ENCODE data around the gene GAK. TPM values are rescaled to one million over a fixed set of nuclear protein-coding genes. Genes with fewer than 3 reads are reported as not detected.

Gene GAK
- total and polyA plus RNA-seq, 2 of the 13 experiments (the other 11 are each of a cell fraction or from before 2014, with no cell fraction given): 17.5 to 44.3 TPM

DNA sequence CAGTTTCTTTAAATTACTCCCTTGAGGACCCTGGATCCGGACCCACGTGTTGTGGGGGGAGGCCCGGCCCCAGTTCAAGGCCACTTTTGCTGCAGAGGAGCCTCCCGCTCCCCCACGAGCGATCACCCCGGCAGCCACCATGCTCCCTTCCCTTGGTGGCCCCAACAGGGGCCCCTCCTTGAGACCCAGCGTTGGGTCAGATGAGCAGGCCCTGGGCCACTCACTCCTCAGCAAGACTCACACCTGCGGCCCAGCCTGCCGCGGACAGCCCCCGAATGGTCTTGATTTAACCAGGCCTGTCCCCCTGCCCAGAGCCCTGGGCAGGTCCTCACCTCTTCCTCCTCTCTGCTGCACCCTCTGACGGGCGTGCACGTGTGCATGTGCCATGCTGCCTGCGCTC, 110.5 kb downstream of the GAK start (continued):
- TF ChIP-seq RFX5 (IDR thresholded peaks at IDR 0.05; ENCODE audit: low read depth, low read length) (no peak), EHMT2 (IDR thresholded peaks at IDR 0.05; ENCODE audit: borderline replicate concordance, low read depth, low read length) (no peak), ZNF773 (CRISPR knock-in tag; IDR thresholded peaks at IDR 0.05; ENCODE audit: borderline replicate concordance) (no peak), ZNF253 (CRISPR knock-in tag; IDR thresholded peaks at IDR 0.05; ENCODE audit: borderline replicate concordance) (no peak), ELF4 (CRISPR knock-in tag; IDR thresholded peaks at IDR 0.05; ENCODE audit: borderline replicate concordance) (no peak), ZNF556 (CRISPR knock-in tag; IDR thresholded peaks at IDR 0.05; ENCODE audit: borderline replicate concordance) (no peak), ONECUT2 (CRISPR knock-in tag; IDR thresholded peaks at IDR 0.05) (no peak)
- TF ChIP-seq, protein P1, sequence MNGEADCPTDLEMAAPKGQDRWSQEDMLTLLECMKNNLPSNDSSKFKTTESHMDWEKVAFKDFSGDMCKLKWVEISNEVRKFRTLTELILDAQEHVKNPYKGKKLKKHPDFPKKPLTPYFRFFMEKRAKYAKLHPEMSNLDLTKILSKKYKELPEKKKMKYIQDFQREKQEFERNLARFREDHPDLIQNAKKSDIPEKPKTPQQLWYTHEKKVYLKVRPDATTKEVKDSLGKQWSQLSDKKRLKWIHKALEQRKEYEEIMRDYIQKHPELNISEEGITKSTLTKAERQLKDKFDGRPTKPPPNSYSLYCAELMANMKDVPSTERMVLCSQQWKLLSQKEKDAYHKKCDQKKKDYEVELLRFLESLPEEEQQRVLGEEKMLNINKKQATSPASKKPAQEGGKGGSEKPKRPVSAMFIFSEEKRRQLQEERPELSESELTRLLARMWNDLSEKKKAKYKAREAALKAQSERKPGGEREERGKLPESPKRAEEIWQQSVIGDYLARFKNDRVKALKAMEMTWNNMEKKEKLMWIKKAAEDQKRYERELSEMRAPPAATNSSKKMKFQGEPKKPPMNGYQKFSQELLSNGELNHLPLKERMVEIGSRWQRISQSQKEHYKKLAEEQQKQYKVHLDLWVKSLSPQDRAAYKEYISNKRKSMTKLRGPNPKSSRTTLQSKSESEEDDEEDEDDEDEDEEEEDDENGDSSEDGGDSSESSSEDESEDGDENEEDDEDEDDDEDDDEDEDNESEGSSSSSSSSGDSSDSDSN (CRISPR knock-in tag; IDR thresholded peaks at IDR 0.05): no peak
- TF ChIP-seq, protein P2, sequence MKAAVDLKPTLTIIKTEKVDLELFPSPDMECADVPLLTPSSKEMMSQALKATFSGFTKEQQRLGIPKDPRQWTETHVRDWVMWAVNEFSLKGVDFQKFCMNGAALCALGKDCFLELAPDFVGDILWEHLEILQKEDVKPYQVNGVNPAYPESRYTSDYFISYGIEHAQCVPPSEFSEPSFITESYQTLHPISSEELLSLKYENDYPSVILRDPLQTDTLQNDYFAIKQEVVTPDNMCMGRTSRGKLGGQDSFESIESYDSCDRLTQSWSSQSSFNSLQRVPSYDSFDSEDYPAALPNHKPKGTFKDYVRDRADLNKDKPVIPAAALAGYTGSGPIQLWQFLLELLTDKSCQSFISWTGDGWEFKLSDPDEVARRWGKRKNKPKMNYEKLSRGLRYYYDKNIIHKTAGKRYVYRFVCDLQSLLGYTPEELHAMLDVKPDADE (CRISPR knock-in tag; IDR thresholded peaks at IDR 0.05): no peak
- TF ChIP-seq, protein P3, sequence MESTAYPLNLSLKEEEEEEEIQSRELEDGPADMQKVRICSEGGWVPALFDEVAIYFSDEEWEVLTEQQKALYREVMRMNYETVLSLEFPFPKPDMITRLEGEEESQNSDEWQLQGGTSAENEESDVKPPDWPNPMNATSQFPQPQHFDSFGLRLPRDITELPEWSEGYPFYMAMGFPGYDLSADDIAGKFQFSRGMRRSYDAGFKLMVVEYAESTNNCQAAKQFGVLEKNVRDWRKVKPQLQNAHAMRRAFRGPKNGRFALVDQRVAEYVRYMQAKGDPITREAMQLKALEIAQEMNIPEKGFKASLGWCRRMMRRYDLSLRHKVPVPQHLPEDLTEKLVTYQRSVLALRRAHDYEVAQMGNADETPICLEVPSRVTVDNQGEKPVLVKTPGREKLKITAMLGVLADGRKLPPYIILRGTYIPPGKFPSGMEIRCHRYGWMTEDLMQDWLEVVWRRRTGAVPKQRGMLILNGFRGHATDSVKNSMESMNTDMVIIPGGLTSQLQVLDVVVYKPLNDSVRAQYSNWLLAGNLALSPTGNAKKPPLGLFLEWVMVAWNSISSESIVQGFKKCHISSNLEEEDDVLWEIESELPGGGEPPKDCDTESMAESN (CRISPR knock-in tag; conservative IDR thresholded peaks at IDR 0.05): no peak
